Choroid plexus epithelial cell (primary cell): Measurements from ENCODE around the gene CDON.

Experiments
- DNase-seq: peaks from one replicate; pipeline ENCODE4 v3.0.0-alpha.2; 2010; ENCODE audit warnings: low read depth
- H3K4me3 ChIP-seq: 2 replicates; pipeline ENCODE4 v1.5.1; 2011; ENCODE audit warnings: low read depth, mild to moderate bottlenecking, control low read depth, low read length, moderate library complexity
- CTCF ChIP-seq: conservative IDR thresholded peaks from 2 replicates; pipeline ENCODE4 v1.5.1; 2011; ENCODE audit warnings: low read depth, mild to moderate bottlenecking, control low read depth, inconsistent platforms, low read length, moderate library complexity

CDON gene

GRCh38 chr11:126011265-126011664, 51.4 kb downstream of the CDON start:
- DNase-seq, result no peak
- no peak overlapping the region for H3K4me3 ChIP-seq
- TF ChIP-seq CTCF, result no peak

- DNase-seq, result no peak
- no peak overlapping the region for H3K4me3 ChIP-seq
- TF ChIP-seq CTCF, result no peak
Observed at GRCh38 chr11:126008956-126009355, 53.7 kb downstream of the CDON start.

- DNase-seq, result peak; percentile 62
- TF ChIP-seq CTCF, result no peak
- no peak overlapping the region for H3K4me3 ChIP-seq
Observed at GRCh38 chr11:126007238-126007637, 55.4 kb downstream of the CDON start.

GRCh38 chr11:126006068-126006467, 56.6 kb downstream of the CDON start:
- no peak for DNase-seq
- no peak for TF ChIP-seq CTCF

GRCh38 chr11:126002181-126002580, 60.5 kb downstream of the CDON start:
- TF ChIP-seq CTCF, result no peak
- no peak for DNase-seq
- H3K4me3 ChIP-seq, result no peak overlapping the region

More at GRCh38 chr11:126006068-126006467, 56.6 kb downstream of the CDON start:
- H3K4me3 ChIP-seq, result no peak overlapping the region

GRCh38 chr11:125999234-125999880, 63.3 kb downstream of the CDON start:
- no peak overlapping the region for H3K4me3 ChIP-seq
- DNase-seq, result no peak
- TF ChIP-seq CTCF, result no peak

GRCh38 chr11:125998267-125998666, 64.4 kb downstream of the CDON start:
- DNase-seq, result no peak
- no peak overlapping the region for H3K4me3 ChIP-seq
- no peak for TF ChIP-seq CTCF
